ENCODE measurements around the gene EP400.
"Not testable (repeated sequence)": the region's sequence is repeated elsewhere in the genome, so short reads cannot be mapped to it uniquely, and the experiment has no call there.

GRCh38 chr12:131953810-131954209, 4.1 kb downstream of the EP400 start:
- TF ChIP-seq, protein P1, sequence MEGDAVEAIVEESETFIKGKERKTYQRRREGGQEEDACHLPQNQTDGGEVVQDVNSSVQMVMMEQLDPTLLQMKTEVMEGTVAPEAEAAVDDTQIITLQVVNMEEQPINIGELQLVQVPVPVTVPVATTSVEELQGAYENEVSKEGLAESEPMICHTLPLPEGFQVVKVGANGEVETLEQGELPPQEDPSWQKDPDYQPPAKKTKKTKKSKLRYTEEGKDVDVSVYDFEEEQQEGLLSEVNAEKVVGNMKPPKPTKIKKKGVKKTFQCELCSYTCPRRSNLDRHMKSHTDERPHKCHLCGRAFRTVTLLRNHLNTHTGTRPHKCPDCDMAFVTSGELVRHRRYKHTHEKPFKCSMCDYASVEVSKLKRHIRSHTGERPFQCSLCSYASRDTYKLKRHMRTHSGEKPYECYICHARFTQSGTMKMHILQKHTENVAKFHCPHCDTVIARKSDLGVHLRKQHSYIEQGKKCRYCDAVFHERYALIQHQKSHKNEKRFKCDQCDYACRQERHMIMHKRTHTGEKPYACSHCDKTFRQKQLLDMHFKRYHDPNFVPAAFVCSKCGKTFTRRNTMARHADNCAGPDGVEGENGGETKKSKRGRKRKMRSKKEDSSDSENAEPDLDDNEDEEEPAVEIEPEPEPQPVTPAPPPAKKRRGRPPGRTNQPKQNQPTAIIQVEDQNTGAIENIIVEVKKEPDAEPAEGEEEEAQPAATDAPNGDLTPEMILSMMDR (IDR thresholded peaks at IDR 0.05), result not testable (repeated sequence)
- TF ChIP-seq ZFX (IDR thresholded peaks at IDR 0.05; ENCODE audit: borderline replicate concordance), result not testable (repeated sequence)
